ENCODE results near the gene COX5B.
"Not testable (repeated sequence)": the region's sequence is repeated elsewhere in the genome, so short reads cannot be mapped to it uniquely, and the experiment has no call there.

Gene COX5B

GRCh38 chr2:97654791-97655190, 8.9 kb downstream of the COX5B start:
- no peak for DNase-seq

GRCh38 chr2:97656129-97656755, 10.4 kb downstream of the COX5B start:
- DNase-seq = no peak

DNA sequence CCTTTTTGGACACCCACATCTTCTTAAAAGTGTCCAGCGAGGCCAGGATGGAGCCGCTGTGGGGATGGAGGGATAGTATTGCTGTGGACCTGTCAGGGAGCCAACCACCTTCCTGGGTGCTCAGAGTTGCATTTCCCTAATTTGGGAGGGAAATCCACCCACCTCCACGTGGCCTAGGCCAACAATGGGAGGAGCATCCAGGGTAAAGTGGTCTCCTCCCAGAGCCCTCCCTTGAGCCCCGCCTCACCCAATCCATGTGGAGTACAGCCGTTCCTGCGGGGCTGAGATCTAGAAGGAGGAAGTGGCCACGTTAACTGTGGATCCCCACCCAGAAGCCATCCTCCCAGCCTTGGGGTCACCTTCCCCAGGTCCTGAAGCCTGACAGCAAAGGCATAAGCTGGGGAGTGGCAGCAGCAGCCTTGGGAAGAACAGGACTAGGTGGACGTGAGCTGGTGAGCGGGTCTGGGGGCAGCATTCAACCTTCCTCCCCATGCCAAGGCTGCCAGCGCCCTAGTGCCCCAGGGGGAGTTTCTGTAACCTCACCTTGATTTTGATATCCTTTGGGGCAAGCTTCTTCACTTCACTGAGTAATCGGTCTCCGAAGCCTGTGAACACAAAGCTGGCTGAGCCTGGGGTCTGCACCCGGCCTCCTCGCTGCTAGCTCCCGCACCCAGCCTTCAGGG, 11.2 kb downstream of the COX5B start:
- DNase-seq = no peak

GRCh38 chr2:97657986-97658690, 12.3 kb downstream of the COX5B start:
- DNase-seq = no peak

GRCh38 chr2:97658691-97659157, 12.9 kb downstream of the COX5B start:
- DNase-seq = no peak

DNA sequence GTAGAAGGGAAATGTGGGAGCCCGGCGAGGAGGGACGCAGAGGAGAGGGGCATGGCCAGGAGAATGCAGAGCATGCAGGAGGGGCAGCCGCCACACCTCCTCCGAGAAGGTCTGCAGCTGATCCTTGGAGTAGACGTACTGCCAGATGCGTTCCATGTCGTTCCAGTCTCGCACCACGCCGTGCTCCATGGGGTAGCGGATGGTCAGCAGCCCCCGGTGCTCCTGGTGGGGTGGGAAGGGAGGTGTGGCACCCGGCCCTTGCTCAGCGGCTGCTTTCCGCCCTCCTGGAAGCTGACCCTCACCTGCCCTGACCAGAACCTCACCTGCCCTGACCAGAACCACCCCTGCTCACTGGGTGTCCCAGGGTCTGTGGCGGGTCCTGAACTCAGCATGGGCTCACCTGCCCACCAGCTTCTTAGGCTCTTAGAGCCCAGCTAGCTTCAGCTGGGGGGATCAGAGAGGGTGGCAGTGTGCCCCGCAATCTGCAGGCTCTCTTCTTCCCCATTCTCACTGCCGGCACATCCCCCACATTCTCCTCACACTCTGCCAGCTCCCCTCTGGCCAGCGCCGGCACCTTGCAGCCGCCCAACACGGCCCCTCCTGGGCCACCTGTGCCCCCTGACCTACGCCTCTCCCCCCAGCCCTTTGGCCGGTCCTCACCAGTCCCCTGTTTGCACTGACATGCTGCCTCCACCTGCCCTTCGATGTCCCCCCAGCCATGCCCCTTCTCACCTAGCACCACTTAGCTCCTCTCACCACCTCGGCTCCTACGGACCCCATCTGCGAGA, 13.6 kb downstream of the COX5B start:
- no peak for DNase-seq

DNA sequence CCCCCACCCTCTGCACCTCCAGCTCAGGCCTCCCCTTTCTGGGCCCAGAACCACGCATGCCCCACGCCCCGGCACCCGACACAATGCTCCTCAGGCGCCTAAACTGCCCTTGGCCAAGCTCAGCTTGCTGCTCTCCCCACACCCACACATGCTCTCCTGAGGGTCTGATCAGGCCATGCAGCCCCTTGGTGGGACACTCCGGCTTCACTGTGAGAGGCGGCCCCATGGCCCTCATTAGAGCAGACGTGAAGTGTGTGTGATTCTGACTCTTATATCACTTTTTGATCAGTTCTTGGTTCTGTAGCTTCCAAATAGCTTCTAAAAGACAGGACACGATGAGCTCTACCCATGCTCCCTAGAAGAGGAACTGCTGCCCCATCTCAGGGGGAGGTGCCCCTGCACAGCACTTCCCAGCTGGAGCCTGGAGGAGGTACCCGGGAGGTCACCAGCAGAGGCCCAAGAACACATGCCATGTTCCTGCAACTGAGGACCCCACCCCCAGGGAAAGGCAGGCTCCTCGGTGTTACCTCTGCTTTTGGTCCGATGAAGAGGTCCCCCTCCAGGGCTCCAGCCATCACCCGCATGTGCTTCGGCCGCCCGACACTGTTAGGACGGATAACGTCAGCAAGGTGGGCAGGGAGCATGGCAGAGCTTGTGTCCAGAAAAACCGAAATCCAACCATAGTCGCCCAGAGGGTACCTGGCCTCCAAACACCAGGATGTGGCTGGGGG, 14.3 kb downstream of the COX5B start:
- DNase-seq = no peak

DNA sequence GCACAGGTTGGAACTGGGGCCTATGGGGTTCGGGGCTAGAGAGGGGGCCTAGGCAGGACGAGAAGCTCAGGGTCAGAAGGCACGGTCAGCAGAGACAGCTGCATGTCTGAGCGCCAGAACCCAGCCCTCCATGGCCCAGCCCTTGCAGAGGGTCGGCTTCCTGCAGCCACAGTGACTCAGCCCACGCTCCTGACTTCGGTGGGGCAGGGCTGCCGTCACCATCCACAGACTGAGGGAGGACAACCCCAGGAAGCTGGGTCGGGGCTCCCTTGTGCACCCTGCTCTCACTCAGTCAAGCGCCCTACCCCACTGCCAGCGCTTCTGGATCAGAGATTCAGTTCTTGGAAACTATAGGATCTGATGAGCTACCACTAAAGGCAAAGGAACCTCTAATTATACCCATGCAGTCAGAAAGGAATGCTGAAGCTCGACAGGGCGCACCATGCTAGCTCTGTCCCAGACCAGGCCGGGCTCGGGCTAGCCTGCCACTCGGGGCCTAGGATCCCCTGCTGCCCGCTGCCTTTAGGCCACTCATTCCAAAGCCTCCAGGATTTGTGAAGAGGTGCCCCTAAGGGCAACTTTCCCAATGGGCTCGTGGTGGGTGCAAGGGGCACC, 15.0 kb downstream of the COX5B start:
- no peak for DNase-seq

DNA sequence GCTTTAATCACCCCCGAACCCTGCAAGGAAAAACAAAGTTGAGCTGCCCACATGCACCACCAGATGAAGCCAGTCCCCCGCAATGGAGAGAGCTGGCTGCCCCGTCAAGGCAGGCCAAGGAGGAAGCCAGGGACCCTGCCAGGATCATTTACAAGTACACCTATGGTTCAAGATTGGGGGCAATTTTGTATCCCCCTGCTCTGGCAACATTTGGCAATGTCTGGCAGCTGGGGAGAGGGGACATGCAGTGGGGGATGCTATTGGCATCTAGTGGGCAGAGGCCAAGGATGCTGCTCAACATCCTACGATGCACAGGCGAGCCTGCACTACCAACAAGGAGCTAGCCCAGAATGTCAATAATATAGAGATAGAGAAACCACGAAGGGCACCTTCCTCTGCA, 16.1 kb downstream of the COX5B start:
- DNase-seq = no peak

DNA sequence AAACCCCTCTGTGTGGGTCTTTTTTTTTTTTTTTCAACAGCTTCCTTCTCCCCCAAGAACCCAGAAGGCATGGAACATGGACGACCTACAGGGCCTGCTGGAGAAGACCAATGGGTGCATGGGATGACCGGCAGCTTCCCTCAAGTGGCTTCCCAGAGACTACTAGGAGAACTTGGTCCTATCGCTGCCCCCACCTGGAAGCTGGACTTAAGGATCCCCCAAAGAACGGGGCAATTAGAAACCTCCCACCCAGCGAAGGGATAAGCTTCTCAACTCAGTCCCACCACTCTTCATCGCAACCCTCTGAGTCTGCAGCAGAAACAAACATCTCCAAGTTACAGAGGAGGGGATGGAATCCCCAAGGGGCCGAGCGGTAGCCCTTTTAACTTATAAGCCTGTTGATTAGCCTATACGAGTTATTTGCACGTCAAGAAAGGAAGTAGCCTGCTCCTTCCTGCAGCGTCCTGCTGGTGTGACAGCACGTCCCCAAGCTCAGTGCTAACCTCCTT, 16.6 kb downstream of the COX5B start:
- DNase-seq = no peak

DNA sequence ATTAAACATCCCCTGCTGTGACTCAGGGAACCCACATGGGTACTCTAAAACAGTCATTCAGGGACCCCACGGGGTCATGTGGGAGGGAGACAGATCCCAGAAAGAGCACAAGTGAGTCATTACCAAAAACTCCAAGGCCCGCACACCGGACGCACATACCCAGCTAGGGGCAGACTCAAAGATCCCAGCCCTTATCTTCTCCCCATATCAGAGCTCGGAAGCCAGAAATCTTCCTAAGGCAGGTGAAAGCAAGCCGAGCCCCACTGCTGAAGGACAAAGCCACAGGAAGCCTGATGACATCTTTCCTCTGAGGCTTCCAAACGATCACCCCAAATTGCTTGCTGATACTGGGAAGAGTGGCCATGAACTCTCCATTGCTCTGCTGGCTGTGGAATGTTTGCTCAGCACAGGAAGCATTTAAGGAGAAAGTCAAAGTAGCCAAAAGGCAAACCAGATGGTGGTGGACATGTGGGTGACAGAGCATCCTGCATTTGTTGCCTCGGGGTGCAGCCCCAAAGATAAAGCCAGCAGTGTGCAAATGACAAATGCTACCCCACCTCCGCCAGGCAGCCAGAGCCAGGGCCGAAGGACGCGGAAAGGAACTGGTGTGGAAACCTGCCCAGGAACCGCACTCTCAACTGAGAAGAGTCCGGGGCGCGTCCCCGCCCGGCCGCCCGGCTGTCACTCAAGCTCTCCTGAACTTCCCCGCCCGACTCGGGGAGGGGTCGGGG, 17.2 kb downstream of the COX5B start:
- DNase-seq = peak; percentile 24 to 49 (median 46)

- DNase-seq = no peak
Measured at GRCh38 chr2:97663626-97663961, 17.7 kb downstream of the COX5B start.

DNA sequence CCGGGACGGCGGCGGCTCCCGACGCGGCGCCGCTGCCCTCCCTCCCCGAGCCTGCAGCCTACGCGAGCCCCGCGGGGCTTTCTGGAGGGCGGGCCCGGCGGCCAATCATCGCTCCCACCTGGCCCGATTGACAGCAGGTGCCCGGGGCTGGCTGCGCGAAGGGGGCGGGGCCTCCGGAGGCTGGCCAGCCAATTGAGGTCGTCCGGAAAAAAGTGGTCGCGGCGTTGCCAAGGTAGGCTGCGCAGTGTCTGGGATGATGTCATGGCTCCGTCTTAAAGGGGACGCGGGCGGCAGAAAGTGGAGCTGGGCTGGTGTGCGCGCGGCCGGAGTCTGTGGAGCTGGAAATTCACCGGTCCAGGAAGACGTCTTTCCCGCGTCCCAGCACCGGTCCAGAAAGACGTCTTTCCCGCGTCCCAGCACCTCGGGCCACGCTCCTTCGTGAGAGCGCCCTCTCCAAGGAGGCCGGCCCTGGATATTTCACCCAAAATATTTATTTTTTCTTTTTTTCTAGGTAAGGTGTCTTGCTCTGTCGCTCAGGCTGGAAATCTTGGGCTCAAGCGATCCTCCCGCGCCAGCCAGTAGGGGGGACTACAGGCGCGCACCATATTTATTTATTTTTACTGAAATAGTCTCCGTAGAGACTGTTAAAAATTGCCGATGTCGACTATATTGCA, 18.2 kb downstream of the COX5B start, which contains the start of gene ACTR1B:
TSS of gene ACTR1B (minus strand) at position 83 of the 674 bp plus-strand sequence. CDS start 154 bp downstream, outside the sequence.
- peak; percentile 91 to 96 (median 93) for DNase-seq

DNA sequence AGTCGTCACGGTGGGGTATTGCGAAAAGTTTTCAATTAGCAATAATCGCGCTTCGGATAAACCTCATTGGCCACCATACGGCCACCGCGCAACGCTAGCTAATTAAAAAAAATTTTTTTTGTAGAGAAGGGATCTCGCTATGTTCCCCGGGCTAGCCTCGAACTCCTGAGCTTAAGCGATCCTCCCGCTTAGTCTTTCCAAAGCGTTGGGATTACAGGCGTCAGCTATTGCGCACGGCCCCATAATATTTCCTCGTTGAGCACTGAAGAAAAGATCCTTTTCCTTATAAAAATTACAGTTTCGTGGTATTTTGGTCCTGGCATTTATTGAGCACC, 18.7 kb downstream of the COX5B start:
- DNase-seq = no peak

DNA sequence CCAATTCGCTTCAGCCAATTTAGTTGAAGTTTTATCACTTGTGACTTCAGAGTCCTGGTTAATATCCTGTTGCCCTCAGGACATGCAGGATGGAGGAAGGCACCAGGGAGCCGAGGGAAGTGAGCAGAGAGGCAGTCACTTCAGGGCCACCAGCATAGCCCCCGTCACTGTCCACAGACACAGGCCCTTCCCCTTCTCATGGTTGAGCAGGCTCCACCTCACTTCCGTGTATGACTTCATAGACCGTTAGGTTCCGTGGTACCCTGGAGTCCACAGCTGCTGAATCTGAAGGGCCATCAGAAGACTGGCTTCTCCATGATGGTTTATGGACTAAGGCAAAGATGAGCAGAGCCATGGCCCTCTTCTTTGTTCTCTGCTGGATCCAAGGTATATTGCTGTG, 23.6 kb downstream of the COX5B start, which contains the start of gene C2orf92:
TSS of gene C2orf92 (plus strand) at position 266 of the 400 bp plus-strand sequence. CDS start at position 342, 76 bp downstream.
- no peak for DNase-seq

DNA sequence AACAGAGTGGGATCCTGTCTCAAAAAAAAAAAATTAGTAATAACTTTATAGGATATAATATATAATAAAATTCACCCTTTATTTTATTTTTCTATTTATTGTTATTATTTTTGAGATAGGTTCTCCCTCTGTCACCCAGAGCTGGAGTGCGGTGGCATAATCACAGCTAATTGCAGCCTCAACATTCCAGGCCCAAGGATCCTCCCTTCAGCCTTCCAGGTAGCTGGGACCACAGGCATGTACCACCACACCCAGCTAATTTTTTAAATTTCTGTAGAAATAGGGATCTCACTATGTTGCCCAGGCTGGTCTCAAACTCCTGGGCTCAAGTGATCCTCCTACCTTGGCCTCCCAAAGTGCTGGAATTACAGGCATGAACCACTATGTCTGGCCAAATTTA, 24.6 kb downstream of the COX5B start:
- DNase-seq = no peak

DNA sequence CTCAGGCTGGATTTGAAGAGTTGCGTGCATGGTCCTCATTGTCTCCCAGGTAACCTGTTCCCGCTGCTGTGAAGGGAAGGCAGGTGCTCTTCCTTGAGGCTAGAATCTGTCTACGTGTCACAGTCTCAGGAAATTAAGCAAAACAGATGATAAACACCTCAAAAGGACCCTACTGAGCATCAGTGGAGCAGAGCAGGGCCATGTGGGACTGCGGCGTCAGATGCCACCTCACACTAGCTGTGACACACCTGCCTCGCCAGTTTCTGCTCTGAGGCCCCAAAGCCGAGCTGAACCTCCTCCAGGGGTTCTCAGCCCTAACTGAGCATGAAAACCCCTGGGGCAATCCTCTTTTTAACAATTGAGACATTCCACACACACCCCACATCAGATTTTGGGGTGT, 25.7 kb downstream of the COX5B start:
- DNase-seq = no peak

DNA sequence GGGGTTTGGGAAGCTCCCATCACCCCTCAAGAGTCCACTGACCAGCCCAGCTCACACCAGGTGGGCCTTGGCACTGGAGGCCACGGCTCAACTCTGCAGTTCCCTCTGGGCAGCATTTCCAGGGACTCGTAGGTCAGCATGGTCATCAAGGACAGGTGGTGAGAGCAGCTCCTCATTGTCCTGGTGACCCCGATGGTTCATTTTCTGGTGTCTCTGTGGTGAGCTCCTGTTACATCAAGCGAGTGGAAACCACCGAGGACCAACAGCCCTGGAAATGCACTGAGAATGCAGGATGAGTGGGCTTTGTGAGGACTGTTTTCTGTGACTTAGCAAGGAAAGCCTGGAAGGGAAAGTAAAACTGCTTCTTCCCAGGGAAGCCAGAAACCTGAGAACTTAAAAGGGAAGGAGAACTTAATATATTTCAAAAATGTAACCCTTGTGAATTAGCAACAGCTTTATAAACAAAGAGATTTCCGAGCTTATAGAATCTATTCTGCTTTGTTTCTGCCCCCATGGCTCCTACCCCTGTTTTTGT, 26.8 kb downstream of the COX5B start:
- not testable (repeated sequence) for DNase-seq

DNA sequence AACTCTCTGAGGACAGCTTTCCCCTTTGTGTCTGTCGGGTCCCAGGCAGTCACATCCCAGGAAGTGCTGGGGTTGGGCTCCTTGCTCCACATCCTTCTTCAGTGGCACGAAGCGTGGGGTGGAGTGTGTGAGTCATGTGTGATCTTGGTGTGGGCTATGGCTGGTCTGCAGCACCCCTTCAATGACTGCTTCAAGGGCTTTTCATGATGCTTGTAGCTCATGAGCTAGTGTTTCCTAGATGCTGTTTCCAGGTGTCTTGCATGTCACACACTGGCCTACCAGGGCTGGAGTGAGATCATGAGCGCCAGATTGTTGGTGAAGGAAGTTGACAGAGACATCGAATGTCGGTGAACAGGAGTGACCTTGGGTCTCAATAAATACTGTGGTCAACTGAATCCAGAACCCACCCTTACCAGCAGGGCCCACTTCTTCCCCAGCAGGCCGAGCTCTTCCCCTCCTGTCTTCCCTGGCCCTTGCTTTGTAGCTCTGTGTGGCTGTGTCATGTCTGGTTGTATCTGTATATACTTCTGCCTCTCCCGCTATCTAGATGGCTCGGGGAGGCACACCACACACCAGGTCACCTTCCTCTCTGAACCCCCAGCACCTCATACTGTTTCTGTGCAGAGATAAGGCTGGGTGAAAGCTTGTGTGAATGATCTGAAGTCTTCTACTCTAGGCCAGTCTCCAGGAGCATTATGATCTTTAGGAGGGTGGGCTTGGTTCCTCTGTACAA, 27.5 kb downstream of the COX5B start:
- no peak for DNase-seq

DNA sequence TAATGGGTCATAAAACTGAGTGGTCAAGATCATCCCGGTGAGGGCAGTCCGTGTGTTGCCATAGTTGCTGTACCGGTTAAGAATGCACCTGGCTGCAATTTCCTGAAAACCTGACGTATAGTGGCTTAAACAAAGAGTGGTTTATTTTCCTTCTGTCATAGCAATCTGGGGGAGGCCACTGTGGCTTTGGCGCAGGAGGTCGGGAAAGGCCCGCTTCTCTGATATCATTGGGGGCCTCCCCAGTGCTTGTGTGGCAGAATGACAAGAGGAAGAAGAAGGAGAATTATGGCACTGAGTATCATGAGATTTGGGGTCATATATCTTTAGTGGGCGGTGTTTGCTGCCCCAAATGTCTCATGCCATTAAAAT, 28.0 kb downstream of the COX5B start:
- DNase-seq = no peak

Data from activated naive CD4-positive, alpha-beta T cell (primary cell).